GM19239 (cell line): ENCODE measurements around the gene SLC38A11.

ENCODE experiments used
- DNase-seq: peaks from one replicate; pipeline ENCODE4 v3.0.0; 2011; ENCODE audit warnings: low spot score; ENCODE audit not compliant: insufficient read length
- FAIRE-seq: peaks from 2 replicates; lab custom pipeline; 2011; peaks lifted over from hg19 to GRCh38; lab: Jason Lieb, UNC

SLC38A11 gene

DNA sequence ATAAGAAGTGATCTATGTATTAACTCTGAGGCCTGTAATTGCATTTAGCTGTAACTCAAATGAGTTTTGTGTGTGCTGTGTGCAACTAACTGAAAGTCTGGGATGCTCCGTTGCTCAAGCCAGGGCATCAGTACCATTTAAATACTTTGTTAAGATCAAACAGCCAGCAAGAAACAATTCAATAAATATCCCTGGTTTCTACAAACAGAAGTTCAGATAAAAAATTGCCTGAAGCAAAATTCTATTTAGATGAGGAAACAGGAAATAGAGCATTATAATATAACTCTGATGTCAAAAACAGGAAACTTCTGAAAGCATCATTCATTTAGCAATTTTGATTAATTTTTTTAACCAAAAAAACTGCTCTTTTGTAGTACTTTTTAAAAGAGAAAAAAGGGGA lies 18.9 kb upstream of the SLC38A11 start:
- no peak for DNase-seq
- no peak for FAIRE-seq

DNA sequence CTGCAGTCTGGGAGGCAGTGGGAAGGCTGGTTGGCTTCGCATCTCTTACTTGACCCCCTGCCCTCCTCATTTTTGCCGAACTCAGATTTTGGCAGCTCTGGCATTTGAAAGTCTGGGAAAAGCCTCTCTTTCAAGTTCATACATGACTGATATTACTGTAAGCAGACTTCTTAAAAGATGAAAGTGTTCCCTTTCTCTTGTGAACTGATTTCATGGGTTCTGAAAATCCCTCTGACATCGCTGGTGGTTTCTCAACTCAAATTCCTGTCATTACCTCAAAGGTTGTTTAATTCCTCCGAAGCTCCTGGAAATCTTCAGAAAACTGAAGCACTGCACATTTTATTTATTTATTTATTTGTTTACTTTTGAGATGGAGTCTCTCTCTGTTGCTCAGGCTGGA lies 16.9 kb upstream of the SLC38A11 start:
- FAIRE-seq: no peak
- no peak for DNase-seq

- DNase-seq (no peak), FAIRE-seq (no peak)
These were observed 14.8 kb upstream of the SLC38A11 start for GRCh38 chr2:164969909-164970690.

GRCh38 chr2:164967781-164968228 lies 12.5 kb upstream of the SLC38A11 start:
- DNase-seq: no peak
- FAIRE-seq: no peak

DNA sequence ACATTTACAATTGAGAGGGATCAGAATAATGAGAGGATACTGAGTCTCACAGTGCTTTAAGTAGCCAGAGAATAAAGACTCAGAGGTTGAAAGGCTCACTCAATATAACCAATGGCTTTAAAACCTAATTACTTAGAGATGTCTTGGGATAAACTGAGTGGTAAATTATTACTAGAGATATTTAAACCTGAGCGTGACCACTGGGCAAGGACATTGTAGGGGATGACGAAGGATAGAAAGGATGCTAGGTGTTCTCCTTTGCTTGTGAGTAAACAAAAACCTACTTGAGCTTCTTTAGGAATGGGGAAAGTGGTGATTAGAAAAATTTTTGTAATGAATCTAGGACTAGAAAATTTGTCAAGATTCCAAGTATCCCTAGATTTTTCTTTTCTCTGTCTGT lies 12.0 kb upstream of the SLC38A11 start:
- FAIRE-seq (no peak), DNase-seq (no peak)

DNA sequence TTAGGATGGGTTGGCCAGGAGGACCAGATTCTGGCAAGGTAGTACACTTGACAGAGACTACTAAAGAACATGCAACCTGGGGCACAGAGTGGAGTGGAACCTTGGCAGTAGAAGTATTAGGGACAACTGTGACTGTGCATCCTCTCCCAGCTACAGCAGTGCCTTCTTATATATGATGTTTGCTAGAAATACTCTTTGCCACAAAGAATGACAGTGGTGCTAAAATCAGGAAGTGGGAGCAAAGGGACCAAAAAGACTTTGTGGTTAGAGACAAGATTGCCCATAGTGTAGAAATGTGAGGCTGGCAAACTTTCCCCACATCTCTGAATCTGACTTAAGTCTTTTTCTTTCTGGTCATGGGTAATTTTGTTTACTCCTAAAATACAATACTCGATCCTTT lies 9.4 kb upstream of the SLC38A11 start:
- no peak for FAIRE-seq
- DNase-seq: no peak

DNA sequence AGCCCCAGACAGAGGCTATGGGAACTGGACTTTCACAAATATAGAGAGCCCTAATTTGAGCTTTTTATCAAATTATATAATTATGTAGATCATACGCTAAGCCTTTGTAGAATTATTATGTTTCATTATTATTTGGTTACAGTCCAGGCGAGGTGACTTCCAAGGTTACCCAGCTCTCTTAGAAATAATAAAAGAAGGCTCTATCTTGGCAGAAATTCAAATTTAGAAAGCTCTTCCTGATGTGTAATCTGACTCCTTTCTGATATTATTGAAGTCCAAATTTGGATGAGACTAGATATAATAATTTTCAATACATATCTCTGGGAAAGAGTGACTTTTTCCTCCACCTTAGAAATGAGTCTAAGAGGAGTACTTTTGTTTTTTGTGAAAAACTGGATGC lies 4.8 kb upstream of the SLC38A11 start:
- FAIRE-seq: no peak

GRCh38 chr2:164954186-164954585 lies 1.1 kb downstream of the SLC38A11 start:
- no peak for DNase-seq
- FAIRE-seq: no peak

More for the DNA sequence above, 4.8 kb upstream of the SLC38A11 start:
- no peak for DNase-seq

GRCh38 chr2:164953279-164953678 lies 2.0 kb downstream of the SLC38A11 start:
- DNase-seq: no peak
- FAIRE-seq: no peak

DNA sequence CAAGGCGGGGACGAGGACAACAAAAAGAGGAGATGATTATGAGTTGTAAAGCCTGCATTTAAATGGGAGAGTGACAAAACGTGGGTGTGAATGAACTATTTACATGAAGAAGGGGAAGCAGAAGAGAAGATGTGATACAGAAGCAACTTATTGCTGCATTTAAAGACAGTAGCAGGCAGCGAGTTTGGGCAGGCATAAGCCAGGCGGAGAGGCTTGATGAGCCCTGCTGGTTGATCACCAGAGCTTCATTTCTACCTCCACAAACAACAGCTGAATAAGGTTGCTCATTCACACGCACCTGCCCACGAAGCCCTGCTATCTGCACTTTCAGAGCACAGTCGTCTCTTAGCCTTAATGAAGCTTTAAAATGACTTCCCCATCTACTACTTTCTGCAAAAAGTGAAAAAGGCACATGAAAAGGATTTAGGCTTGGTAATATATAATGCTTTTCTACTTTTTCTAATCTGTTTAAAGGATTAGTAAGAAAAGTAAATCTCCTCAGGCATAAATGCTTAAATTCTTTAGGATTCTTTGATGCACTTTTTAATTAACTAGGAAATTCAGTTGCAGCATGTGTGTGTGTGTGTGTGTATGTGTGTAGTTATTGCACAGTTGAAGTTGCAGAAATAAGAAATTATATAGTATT lies 3.1 kb downstream of the SLC38A11 start:
- DNase-seq (no peak), FAIRE-seq (no peak)

DNA sequence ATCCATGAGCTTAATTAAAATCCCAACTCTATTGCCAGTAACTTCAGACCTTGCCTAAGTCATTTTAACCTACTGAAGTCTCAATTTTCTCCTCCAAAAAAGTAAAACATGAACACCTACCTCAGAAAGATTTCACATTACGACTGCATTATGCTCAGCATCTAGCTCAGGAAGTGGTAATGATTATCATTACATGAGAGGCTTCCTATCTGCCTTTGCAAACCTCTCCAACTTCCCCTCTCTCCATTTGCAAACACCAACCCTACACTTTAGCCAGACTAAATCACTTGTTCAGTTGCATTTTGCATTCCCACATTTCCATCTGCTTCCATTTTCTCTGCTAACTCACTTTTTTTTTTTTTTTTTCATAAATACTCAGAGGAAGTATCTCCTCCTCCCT lies 6.8 kb downstream of the SLC38A11 start:
- no peak for DNase-seq

DNA sequence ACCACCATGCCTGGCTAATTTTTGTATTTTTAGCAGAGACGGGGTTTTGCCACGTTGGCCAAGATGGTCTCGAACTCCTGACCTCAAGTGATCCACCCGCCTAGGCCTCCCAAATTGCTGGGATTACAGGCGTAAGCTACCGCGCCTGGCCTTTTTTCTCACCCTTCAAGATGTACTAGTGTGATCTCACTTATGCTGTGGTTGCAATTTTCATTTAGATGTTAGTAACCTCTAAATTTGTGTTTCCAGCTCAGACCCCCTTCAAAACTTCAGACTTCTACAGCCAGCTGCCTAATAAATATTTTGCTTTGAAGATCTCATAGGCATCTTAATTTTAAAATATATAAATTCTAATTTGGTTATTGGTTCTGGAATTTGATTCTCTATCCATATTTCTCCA lies 8.0 kb downstream of the SLC38A11 start:
- FAIRE-seq (no peak), DNase-seq (no peak)

More for the DNA sequence above, 6.8 kb downstream of the SLC38A11 start:
- no peak for FAIRE-seq

DNA sequence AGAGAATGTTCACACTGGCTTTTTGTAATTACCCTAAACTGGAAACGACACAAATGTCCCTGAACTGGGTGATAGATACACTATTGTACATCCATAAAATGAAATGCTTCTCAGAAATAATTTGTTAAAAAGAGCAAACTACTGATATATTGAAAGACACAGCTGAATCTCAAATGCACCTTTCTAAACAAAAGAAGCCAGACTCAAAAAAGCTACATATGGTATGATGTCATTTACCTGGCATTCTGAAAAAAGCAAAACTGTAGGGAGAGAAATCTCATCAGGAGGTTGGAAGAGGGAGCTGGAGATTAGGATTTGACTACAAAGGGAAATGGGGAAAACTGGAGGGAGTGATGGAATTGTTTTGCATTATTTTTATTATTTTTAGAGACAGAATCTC lies 12.0 kb downstream of the SLC38A11 start:
- FAIRE-seq (no peak), DNase-seq (no peak)

DNA sequence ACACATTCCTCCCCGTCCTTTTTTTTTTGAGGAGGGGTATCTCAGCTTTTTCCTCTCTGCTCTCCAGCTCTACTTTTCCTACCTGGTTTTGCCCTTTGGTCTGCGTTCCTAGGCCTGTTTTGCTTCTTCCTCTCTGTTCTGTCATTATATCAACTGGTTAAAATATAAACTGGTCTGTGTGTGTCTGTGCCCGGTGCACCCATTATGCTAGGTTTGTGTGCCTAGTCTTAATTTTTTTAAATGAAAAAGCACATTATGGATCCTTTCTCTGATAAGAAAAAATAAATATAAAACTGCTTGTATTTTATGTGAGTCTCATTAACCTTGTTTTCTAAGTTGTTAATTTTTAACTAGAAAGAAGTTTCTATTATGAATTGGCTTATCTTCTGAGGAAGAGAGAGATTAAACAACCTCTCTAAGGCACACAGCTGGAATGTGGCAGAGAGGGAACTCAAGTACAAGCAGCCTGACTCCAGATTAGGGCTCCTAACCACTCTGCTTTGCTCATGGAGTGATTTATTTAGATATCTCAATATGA lies 17.4 kb downstream of the SLC38A11 start:
- FAIRE-seq (no peak), DNase-seq (no peak)

DNA sequence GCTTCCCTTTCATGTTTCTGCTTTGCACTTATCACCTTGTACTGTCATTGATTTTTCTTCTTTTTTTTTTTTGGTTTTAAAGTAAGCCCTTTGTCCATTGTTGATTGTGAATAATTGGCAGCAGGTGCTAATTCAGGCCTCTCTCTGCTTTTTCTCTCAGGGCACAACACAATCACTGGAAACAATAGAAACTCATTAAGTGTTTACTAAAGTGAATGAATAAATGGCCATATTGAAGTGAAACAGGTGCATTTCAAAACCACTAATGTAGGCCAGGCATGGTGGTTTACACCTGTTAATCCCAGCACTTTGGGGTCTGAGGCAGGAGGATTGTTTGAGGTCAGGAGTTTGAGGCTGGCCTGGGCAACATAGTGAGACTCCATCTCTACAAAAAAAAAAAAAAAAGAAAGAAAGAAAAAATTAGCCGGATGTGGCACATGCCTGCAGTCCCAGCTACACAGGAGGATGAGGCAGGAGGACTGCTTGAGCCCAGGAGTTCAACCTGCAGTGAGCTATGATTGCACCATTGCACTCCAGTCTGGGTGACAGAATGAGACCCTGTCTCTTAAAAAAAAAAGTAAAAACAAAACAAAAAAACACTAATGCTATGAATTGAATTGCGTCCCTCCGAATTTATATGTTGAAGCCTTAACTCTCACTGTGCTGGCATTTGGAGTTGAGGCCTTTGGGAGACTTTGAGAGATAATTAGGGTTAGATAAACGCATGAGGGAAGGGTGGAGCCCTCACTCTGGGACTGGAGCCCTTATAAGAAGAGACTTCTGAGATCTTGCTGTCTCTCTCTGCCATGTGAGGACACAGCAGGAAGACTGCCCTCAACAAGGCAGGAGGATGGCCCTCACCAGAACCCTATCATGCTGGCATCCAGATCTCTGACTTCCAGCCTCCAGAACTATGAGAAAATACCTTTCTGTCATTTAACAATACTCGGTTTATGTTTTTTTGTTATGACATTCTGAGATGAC lies 19.9 kb downstream of the SLC38A11 start:
- FAIRE-seq (no peak), DNase-seq (no peak)

GRCh38 chr2:164934401-164935117 lies 20.8 kb downstream of the SLC38A11 start:
- FAIRE-seq: no peak
- DNase-seq: no peak

GRCh38 chr2:164933671-164934189 lies 21.6 kb downstream of the SLC38A11 start:
- DNase-seq: no peak
- FAIRE-seq: no peak

DNA sequence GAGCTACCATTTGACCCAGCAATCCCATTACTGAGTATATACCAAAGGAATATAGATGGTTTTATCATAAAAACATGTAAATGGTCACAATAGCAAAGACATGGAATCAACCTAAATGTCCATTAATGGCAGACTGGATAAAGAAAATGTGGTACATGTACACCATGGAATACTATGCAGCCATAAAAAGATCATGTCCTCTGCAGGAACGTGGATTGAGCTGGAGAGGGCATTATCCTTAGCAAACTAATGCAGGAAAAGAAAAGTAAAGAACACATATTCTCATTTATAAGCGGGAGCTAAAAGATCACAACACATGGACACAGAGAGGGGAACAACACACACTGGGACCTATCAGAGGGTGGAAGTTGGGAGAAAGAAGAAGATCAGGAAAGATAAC lies 22.9 kb downstream of the SLC38A11 start:
- DNase-seq (no peak), FAIRE-seq (no peak)

- DNase-seq (no peak), FAIRE-seq (no peak)
These were observed 27.1 kb downstream of the SLC38A11 start for GRCh38 chr2:164928101-164928673.
